Measurements from ENCODE around the gene PPP2R5D.

The PPP2R5D gene

DNA sequence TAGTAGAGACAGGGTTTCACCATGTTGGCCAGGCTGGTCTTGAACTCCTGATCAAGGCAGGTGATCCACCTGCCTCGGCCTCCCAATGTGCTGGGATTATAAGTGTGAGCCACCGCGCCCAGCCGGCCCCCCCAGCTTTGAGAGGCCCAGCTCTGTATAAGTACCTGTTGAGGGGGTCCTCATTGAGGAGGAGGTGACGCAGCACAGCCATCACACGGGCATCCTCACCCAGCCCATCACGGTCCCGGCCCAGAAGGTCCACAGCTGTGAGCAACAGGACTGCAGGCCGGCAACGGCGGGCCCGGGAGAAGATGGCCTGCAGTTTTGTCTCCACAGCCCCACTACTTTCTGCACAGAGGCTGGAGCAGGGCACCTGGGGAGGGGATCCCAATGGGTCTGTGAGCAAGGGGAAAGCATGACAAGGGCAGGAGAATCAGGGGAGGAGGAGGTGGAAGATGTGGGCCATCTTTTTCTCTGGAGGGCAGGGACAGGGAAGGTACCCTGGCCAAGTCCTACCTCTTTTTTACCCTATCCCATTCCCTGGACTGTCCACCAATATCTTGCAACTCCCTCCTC lies 16.2 kb upstream of the PPP2R5D start:
- peak overlapping the region in 2 of 11 experiments; percentile 12 to 18; a peak in 1 of 22 replicates for H3K9ac ChIP-seq
- peaks cover 0 to 52% (median 31%) of the 10 kb centered on the region in 10 experiments; a peak in 15 of 20 replicates for H3K4me1 ChIP-seq
- peaks cover 0 to 58% (median 13%) of the 10 kb centered on the region in 11 experiments; a peak in 10 of 22 replicates for H4K20me1 ChIP-seq
- H3K9me3 ChIP-seq (replicated peaks in 1 of 11), result no peaks in the 10 kb centered on the region
- no peak overlapping the region for H3K4me2 ChIP-seq
- peaks cover 59 to 91% (median 71%) of the 10 kb centered on the region in 11 experiments for H3K36me3 ChIP-seq
- H3K4me3 ChIP-seq, result no peak overlapping the region
- no peak for TF ChIP-seq Cebpa-rat (IDR thresholded peaks at IDR 0.05)
- H3K27me3 ChIP-seq, result no peaks in the 10 kb centered on the region
- no peak overlapping the region for H3K27ac ChIP-seq

DNA sequence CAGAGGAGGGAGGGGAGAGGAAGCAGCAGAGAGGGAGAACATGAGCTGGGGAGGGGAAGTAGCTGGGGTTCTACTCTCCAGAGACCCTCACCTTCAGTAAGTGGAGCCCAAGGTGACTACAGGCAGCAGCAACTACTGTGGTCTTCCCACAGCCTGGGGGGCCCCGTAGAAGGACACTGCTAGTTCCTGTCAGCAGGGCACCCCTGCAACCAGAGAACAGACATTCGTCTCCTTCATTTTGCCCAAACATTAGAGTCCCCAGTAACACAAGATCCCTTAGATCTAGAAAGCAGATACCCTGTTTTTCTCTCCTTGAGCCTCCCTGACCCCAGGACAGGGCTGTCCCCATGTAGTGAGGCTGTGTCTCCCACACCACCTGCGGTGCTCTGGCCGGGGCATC lies 15.6 kb upstream of the PPP2R5D start:
- Histone ChIP-seq H3K9ac (peak overlapping the region in 3 of 11 experiments; percentile 12 to 45 (median 18); a peak in 2 of 22 replicates), H3K27ac (no peak overlapping the region), H3K27me3 (no peaks in the 10 kb centered on the region), H3K9me3 (replicated peaks in 1 of 11) (no peaks in the 10 kb centered on the region), H3K4me2 (no peak overlapping the region), H3K4me3 (no peak overlapping the region), H3K4me1 (peaks cover 0 to 52% (median 31%) of the 10 kb centered on the region in 10 experiments; a peak in 15 of 20 replicates), H3K36me3 (peaks cover 60 to 93% (median 72%) of the 10 kb centered on the region in 11 experiments), H4K20me1 (peaks cover 0 to 63% (median 13%) of the 10 kb centered on the region in 11 experiments; a peak in 10 of 22 replicates)
- no peak for TF ChIP-seq Cebpa-rat (IDR thresholded peaks at IDR 0.05)

DNA sequence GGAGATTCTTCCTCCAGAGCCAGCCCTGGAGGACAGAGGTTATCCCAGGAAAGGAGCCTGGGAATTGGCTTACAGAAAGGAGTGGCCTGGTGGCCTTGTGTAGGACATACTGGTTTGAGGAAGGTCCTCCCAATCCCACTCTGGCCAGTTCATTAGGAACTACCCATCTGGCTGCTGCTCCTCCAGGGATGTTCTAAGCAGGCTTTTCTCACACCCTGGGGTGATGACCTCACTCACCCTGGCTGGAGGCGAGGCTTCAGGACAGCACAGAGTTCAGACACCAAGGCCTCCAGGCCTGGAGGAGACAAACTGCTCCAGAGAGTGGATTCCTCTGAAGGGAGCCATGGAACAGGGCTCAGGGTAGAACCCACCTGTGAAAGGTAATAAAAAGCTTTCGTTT lies 14.9 kb upstream of the PPP2R5D start:
- Histone ChIP-seq H3K4me2 (no peak overlapping the region), H3K27ac (peak overlapping the region in 2 of 11 experiments; percentile 13 to 60; a peak in 2 of 22 replicates), H3K4me1 (peaks cover 0 to 52% (median 31%) of the 10 kb centered on the region in 10 experiments; a peak in 15 of 20 replicates), H3K9me3 (replicated peaks in 1 of 11) (no peaks in the 10 kb centered on the region), H4K20me1 (peaks cover 0 to 61% (median 14%) of the 10 kb centered on the region in 11 experiments; a peak in 10 of 22 replicates), H3K36me3 (peaks cover 56 to 92% (median 71%) of the 10 kb centered on the region in 11 experiments), H3K9ac (peak overlapping the region in 3 of 11 experiments; percentile 12 to 45 (median 16); a peak in 2 of 22 replicates), H3K27me3 (no peaks in the 10 kb centered on the region), H3K4me3 (no peak overlapping the region)
- TF ChIP-seq Cebpa-rat (IDR thresholded peaks at IDR 0.05), result no peak

DNA sequence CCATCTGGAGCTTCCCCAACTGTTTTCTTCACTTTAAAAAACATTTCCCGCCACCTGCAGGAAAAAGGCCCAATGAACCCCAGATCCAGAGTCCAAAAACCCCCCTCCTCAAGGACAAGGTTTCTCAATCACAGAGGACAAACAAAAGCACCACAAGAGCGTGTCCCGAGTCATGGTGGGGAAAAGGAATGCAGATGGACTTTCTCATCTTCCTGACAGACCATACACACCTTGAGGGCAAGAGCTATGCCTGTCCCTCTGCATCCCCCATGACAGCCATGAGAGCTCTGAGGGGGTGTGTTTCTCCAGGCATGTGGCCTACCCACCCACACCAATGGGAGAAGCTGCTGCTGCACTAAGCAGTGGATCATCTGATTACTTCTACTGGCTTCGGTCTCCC lies 14.4 kb upstream of the PPP2R5D start:
- H3K9ac ChIP-seq, result 0 out of 22 replicates have a peak overlapping the region, but pooled peaks of 1 of the 11 experiments have one; percentile 12
- H3K36me3 ChIP-seq, result peaks cover 54 to 91% (median 70%) of the 10 kb centered on the region in 11 experiments
- TF ChIP-seq Cebpa-rat (IDR thresholded peaks at IDR 0.05), result no peak
- H3K4me2 ChIP-seq, result no peak overlapping the region
- peak overlapping the region in 2 of 11 experiments; percentile 3 to 60; a peak in 2 of 22 replicates for H3K27ac ChIP-seq
- no peaks in the 10 kb centered on the region for H3K9me3 ChIP-seq (replicated peaks in 1 of 11)
- peaks cover 0 to 56% (median 13%) of the 10 kb centered on the region in 11 experiments; a peak in 9 of 22 replicates for H4K20me1 ChIP-seq
- no peak overlapping the region for H3K4me3 ChIP-seq
- H3K4me1 ChIP-seq, result peaks cover 0 to 52% (median 31%) of the 10 kb centered on the region in 10 experiments; a peak in 15 of 20 replicates
- H3K27me3 ChIP-seq, result no peaks in the 10 kb centered on the region

DNA sequence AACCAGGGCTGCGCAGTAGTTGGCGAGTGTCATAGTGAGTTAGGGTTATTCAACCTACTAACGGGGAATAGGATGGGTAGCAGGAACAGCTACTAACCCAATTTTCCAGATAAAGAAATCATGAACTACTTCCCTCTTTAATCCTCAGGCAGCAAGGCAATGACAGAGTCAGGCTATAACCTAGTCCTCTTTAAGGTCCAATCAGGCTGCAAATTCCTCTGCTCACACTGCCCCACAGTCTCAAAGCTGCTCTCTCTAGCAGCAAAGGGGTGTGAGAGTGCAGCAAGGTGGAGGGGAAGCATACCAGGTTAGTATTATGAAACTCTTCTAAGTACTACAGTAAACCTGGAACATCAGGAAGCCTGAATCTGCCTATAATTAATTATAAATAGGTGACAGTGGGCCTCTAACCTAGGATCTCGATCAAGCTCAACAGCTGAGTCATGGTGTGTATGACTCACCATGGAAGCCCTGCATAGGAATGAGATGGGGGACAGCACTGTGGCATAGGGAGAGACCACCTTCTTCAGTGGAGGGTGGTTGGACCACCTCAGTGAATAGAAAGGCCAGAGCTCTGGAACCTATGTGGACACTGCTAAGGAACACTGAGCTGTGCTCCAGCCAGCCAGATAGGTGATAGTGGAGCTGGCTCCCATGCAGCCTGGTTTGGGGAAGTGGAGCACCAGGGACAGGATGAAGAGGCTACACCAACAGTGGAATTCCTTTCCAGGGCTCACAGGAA lies 13.3 kb upstream of the PPP2R5D start:
- Histone ChIP-seq H4K20me1 (peaks cover 0 to 47% (median 13%) of the 10 kb centered on the region in 11 experiments; a peak in 9 of 22 replicates), H3K36me3 (peaks cover 45 to 81% (median 60%) of the 10 kb centered on the region in 11 experiments), H3K27ac (peak overlapping the region in 8 of 11 experiments; percentile 4 to 60 (median 30); a peak in 11 of 22 replicates), H3K4me3 (no peak overlapping the region), H3K4me1 (peaks cover 10 to 57% (median 36%) of the 10 kb centered on the region in 10 experiments; a peak in 16 of 20 replicates), H3K9ac (peak overlapping the region in 2 of 11 experiments; percentile 20 to 30; a peak in 2 of 22 replicates), H3K9me3 (replicated peaks in 1 of 11) (no peaks in the 10 kb centered on the region), H3K4me2 (peak overlapping the region in 7 of 11 experiments; percentile 12 to 73 (median 64); a peak in 13 of 22 replicates), H3K27me3 (no peaks in the 10 kb centered on the region)
- no peak for TF ChIP-seq Cebpa-rat (IDR thresholded peaks at IDR 0.05)

DNA sequence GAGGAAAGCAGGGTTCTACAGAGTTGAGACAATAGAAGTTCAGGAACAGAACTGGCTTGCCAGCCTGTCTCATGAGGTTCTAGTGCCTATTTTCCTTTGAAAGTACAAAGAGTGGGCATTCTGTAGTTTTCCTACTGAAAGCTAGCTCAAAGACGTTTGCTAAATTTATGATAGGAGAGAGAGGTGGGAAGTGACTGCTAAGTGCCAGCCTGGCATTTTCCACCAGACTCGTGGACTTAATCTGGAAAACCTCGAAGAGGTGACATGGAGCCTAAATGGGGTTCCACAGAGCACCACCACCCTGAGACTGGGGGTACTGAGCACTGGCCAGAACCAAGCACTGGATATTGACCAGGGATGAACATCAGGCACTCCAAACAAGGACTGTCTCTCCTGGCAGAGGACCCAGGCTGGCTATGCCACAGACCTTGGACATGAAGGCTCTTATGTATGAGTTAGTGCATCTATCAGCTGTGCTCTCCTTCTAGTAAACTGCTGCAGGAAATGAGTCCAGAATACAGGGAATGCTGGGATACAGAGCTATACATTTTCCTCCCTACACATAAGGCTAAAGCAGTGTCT lies 12.5 kb upstream of the PPP2R5D start:
- H3K4me1 ChIP-seq, result peaks cover 14 to 58% (median 37%) of the 10 kb centered on the region in 10 experiments; a peak in 19 of 20 replicates
- H3K4me3 ChIP-seq, result no peak overlapping the region
- no peak for TF ChIP-seq Cebpa-rat (IDR thresholded peaks at IDR 0.05)
- H3K9me3 ChIP-seq (replicated peaks in 1 of 11), result no peaks in the 10 kb centered on the region
- H3K27ac ChIP-seq, result peak overlapping the region in 5 of 11 experiments; percentile 4 to 60 (median 45); a peak in 9 of 22 replicates
- no peaks in the 10 kb centered on the region for H3K27me3 ChIP-seq
- H3K36me3 ChIP-seq, result peaks cover 39 to 73% (median 53%) of the 10 kb centered on the region in 11 experiments
- peak overlapping the region in 7 of 11 experiments; percentile 12 to 73 (median 64); a peak in 13 of 22 replicates for H3K4me2 ChIP-seq
- peaks cover 0 to 40% (median 13%) of the 10 kb centered on the region in 11 experiments; a peak in 8 of 22 replicates for H4K20me1 ChIP-seq
- H3K9ac ChIP-seq, result no peak overlapping the region

DNA sequence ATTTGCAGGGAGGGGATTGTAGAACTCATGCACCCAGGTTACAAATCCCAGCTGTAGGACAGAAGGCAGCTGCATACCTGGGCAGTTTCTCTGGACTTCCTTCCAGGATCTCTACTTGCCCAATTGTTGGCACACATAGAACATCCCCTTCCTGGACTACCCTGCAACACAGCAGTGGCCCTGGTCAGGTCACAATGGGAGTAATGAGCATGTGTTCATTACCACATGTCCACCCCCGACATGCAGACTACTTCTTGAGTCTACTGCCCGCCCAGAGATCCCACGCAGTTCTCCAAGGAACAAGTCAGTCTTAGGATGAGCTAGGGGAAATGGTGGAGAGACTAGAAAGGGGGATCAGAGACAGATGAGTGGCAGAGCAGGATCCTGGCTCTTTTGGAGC lies 10.4 kb upstream of the PPP2R5D start:
- no peaks in the 10 kb centered on the region for H3K9me3 ChIP-seq (replicated peaks in 1 of 11)
- H3K4me2 ChIP-seq, result no peak overlapping the region
- H3K4me1 ChIP-seq, result peaks cover 28 to 57% (median 43%) of the 10 kb centered on the region in 10 experiments
- peaks cover 20 to 52% (median 40%) of the 10 kb centered on the region in 11 experiments; a peak in 21 of 22 replicates for H3K36me3 ChIP-seq
- no peak overlapping the region for H3K9ac ChIP-seq
- H3K27me3 ChIP-seq, result no peaks in the 10 kb centered on the region
- H3K27ac ChIP-seq, result no peak overlapping the region
- H3K4me3 ChIP-seq, result no peak overlapping the region
- TF ChIP-seq Cebpa-rat (IDR thresholded peaks at IDR 0.05), result no peak
- peaks cover 0 to 34% (median 15%) of the 10 kb centered on the region in 11 experiments; a peak in 11 of 22 replicates for H4K20me1 ChIP-seq

DNA sequence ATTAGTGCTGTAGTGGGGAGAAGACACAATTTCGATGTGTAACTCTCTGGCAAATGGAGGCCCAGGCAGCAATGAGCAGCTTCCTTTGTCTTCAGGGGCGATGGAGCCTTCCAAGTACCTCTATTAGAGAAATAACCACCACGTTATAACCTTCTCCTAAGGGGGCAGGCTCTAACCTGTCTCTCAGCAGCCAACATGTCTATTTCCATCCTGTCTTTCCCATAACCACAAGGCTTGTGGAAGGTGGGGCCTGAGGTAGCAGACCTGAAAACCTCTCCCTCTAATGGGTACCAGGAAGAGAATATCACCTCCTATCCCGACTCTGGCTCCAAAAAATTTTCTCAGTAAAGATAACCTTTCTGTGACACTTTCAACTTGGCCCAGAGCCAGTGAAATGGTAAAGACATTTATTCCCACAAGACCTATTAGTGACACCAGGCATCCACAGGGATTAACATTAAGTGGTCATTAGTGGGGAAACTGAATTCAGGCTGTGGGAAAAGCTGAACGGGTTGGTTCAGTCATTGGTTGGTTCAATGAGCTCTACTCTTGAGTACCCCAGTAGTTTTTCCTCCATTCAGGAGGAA lies 9.4 kb upstream of the PPP2R5D start:
- H3K27me3 ChIP-seq, result no peaks in the 10 kb centered on the region
- no peak for TF ChIP-seq Cebpa-rat (IDR thresholded peaks at IDR 0.05)
- H3K4me3 ChIP-seq, result no peak overlapping the region
- peaks cover 0 to 34% (median 15%) of the 10 kb centered on the region in 11 experiments; a peak in 11 of 22 replicates for H4K20me1 ChIP-seq
- no peaks in the 10 kb centered on the region for H3K9me3 ChIP-seq (replicated peaks in 1 of 11)
- peaks cover 35 to 58% (median 50%) of the 10 kb centered on the region in 10 experiments for H3K4me1 ChIP-seq
- no peak overlapping the region for H3K27ac ChIP-seq
- H3K4me2 ChIP-seq, result peak overlapping the region in 8 of 11 experiments; percentile 4 to 99 (median 92); a peak in 5 of 22 replicates
- no peak overlapping the region for H3K9ac ChIP-seq
- peaks cover 11 to 41% (median 29%) of the 10 kb centered on the region in 11 experiments; a peak in 19 of 22 replicates for H3K36me3 ChIP-seq

Data from BLaER1 treated with 17β-estradiol and CSF1 and Interleukin-3, amounts not matched to agents 10 nM and 100 nM (cell line).